HepG2 (cell line): ENCODE data around the gene RNF113A. TPM values are rescaled to one million over a fixed set of nuclear protein-coding genes. Genes with fewer than 3 reads are reported as not detected.

Experiments
- FOSL1 ChIP-seq: sonication (generic); formaldehyde crosslinking; IDR thresholded peaks from 2 replicates; pipeline ENCODE4 v1.9.0; 2021; ENCODE audit warnings: missing genetic modification reagents, borderline replicate concordance
- FOXO4 ChIP-seq: sonication (generic); formaldehyde crosslinking; conservative IDR thresholded peaks from 2 replicates; pipeline ENCODE4 v1.8.1; 2023; ENCODE audit warnings: missing genetic modification reagents
- HDAC6 ChIP-seq: fragments of 200-600 bp; sonication (generic); IDR thresholded peaks from 2 replicates; pipeline ENCODE4 v1.7.0; 2017; ENCODE audit warnings: mild to moderate bottlenecking, antibody characterized with exemption, low read length, low read depth
- MBNL3 ChIP-seq: fragments of 250-450 bp; sonication (Bioruptor Pico); conservative IDR thresholded peaks from 2 replicates; pipeline ENCODE4 v1.8.0; 2022; ENCODE audit warnings: mild to moderate bottlenecking, inconsistent platforms
- PAF1 ChIP-seq: IDR thresholded peaks from 2 replicates; pipeline ENCODE4 v1.6.1; 2016; ENCODE audit warnings: missing genetic modification reagents, missing compliant biosample characterization
- PHF20 ChIP-seq: sonication (generic); formaldehyde crosslinking; IDR thresholded peaks from 2 replicates; pipeline ENCODE4 v1.5.0; 2020; ENCODE audit warnings: mild to moderate bottlenecking, missing genetic modification reagents
- RBAK ChIP-seq: sonication (generic); formaldehyde crosslinking; IDR thresholded peaks from 2 replicates; pipeline ENCODE4 v1.5.1; 2020; ENCODE audit warnings: mild to moderate bottlenecking, missing genetic modification reagents
- SETDB1 ChIP-seq: sonication (generic); formaldehyde crosslinking; IDR thresholded peaks from 2 replicates; pipeline ENCODE4 v1.5.1; 2020; ENCODE audit warnings: missing genetic modification reagents, mild to moderate bottlenecking, borderline replicate concordance
- SKIL ChIP-seq: sonication (generic); formaldehyde crosslinking; IDR thresholded peaks from 2 replicates; pipeline ENCODE4 v1.8.0; 2022; ENCODE audit warnings: missing genetic modification reagents, mild to moderate bottlenecking, moderate library complexity, borderline replicate concordance
- SMAD9 ChIP-seq: sonication (generic); formaldehyde crosslinking; IDR thresholded peaks from 2 replicates; pipeline ENCODE4 v1.5.1; 2020; ENCODE audit warnings: mild to moderate bottlenecking, missing genetic modification reagents
- THRA ChIP-seq: sonication (generic); formaldehyde crosslinking; IDR thresholded peaks from 2 replicates; pipeline ENCODE4 v1.4.0; 2020; ENCODE audit warnings: missing genetic modification reagents, borderline replicate concordance
- USF2 ChIP-seq, 2 experiments: sonication (generic) in 1 of 2; formaldehyde crosslinking in 1 of 2; IDR thresholded peaks; 2 replicates each; pipeline versions ENCODE4 v1.5.1 to v1.6.1; 2011 to 2020; ENCODE audit warnings: borderline replicate concordance in 1 of 2, low read depth in 1 of 2, low read length in 1 of 2, mild to moderate bottlenecking in 1 of 2, missing genetic modification reagents in 1 of 2, moderate library complexity in 1 of 2
- ZC3H4 ChIP-seq: sonication (generic); formaldehyde crosslinking; IDR thresholded peaks from 2 replicates; pipeline ENCODE4 v1.4.0; 2020; ENCODE audit warnings: missing genetic modification reagents, borderline replicate concordance
- ZNF10 ChIP-seq: sonication (generic); formaldehyde crosslinking; IDR thresholded peaks from 2 replicates; pipeline ENCODE4 v1.4.0; 2020; ENCODE audit warnings: mild to moderate bottlenecking, low read depth, missing genetic modification reagents, borderline replicate concordance
- ZNF260 ChIP-seq: sonication (generic); formaldehyde crosslinking; IDR thresholded peaks from 2 replicates; pipeline ENCODE4 v1.4.0; 2020; ENCODE audit warnings: missing genetic modification reagents, low read depth, mild to moderate bottlenecking, borderline replicate concordance
- ZNF30 ChIP-seq: sonication (generic); formaldehyde crosslinking; IDR thresholded peaks from 2 replicates; pipeline ENCODE4 v1.5.0; 2020; ENCODE audit warnings: mild to moderate bottlenecking, missing genetic modification reagents
- ZNF512B ChIP-seq: sonication (generic); formaldehyde crosslinking; IDR thresholded peaks from 2 replicates; pipeline ENCODE4 v1.5.1; 2020; ENCODE audit warnings: missing genetic modification reagents, mild to moderate bottlenecking, borderline replicate concordance
- ZNF543 ChIP-seq: sonication (generic); formaldehyde crosslinking; IDR thresholded peaks from 2 replicates; pipeline ENCODE4 v1.4.0; 2020; ENCODE audit warnings: mild to moderate bottlenecking, missing genetic modification reagents
- polyA plus RNA-seq, 8 experiments: library from polyadenylated mRNA; depleted of rRNA in 3 of 8; stranded (reverse) in 7 of 8; unstranded in 1 of 8; fragments of >200 nt; fragmentation: Illumina TruSeq in 4 of 8; extraction: Trizol in 4 of 8; gene quantifications; 2 replicates each; pipeline versions ENCODE4 v1.2.1 to v1.2.3, GENCODE V29; 2011 to 2016; ENCODE audit warnings: low read depth in 4 of 8, missing spikeins in 1 of 8, mixed read lengths in 1 of 8; ENCODE audit not compliant: insufficient read depth in 1 of 8
- total RNA-seq, 5 experiments: library from RNA; depleted of rRNA; stranded (reverse); fragments of >200 nt; fragmentation: Illumina TruSeq; extraction: Trizol; gene quantifications; 2 replicates each; pipeline ENCODE4 v1.2.3, GENCODE V29; 2016; ENCODE audit warnings: low read depth in 1 of 5

RNF113A gene
- total and polyA plus RNA-seq, 2 of the 13 experiments (the other 11 are each of a cell fraction or from before 2014, with no cell fraction given): 14.0 to 15.4 TPM

- TF ChIP-seq SETDB1 (CRISPR knock-in tag): no peak
- TF ChIP-seq USF2 (IDR thresholded peaks at IDR 0.05; ENCODE audit: low read depth, low read length): no peak
- no peak for TF ChIP-seq USF2 (CRISPR knock-in tag; IDR thresholded peaks at IDR 0.05; ENCODE audit: borderline replicate concordance)
- no peak for TF ChIP-seq SMAD9
- peak; percentile 46; the same call in 1 of the 2 replicates for TF ChIP-seq THRA (CRISPR knock-in tag)
- TF ChIP-seq ZC3H4 (CRISPR knock-in tag): no peak
- TF ChIP-seq ZNF30 (CRISPR knock-in tag): no peak
- TF ChIP-seq RBAK (CRISPR knock-in tag): no peak
- no peak for TF ChIP-seq MBNL3
- no peak for TF ChIP-seq FOXO4 (CRISPR knock-in tag)
- no peak for TF ChIP-seq ZNF260
- TF ChIP-seq ZNF512B (CRISPR knock-in tag): no peak
- TF ChIP-seq HDAC6: no peak
- no peak for TF ChIP-seq ZNF10 (CRISPR knock-in tag)
- TF ChIP-seq SKIL: no peak
- TF ChIP-seq FOSL1 (CRISPR knock-in tag): no peak
- TF ChIP-seq PAF1: no peak
- TF ChIP-seq ZNF543 (CRISPR knock-in tag): 0 out of 2 replicates have a peak, but pooled peaks have one; percentile 39
- TF ChIP-seq PHF20 (CRISPR knock-in tag): peak; percentile 79
These were observed at the start of gene RNF113A, which contains the start of gene NDUFA1 (continued) for GRCh38 chrX:119871599-119872395.
